PC-3 (cell line): ENCODE results near the gene CLMN.

Source experiments
- EZH2phosphoT487 ChIP-seq: fragments of 300-600 bp; sonication (generic); IDR thresholded peaks from 2 replicates; pipeline ENCODE4 v1.6.1; 2018; ENCODE audit warnings: mild to moderate bottlenecking, antibody characterized with exemption, low read length, borderline replicate concordance
- TF ChIP-seq, protein P1 (sequence below): fragments of 300-600 bp; sonication (generic); conservative IDR thresholded peaks from 2 replicates; pipeline ENCODE4 v1.5.1; 2017; ENCODE audit warnings: antibody characterized with exemption, low read depth, mild to moderate bottlenecking, low read length

DNA sequence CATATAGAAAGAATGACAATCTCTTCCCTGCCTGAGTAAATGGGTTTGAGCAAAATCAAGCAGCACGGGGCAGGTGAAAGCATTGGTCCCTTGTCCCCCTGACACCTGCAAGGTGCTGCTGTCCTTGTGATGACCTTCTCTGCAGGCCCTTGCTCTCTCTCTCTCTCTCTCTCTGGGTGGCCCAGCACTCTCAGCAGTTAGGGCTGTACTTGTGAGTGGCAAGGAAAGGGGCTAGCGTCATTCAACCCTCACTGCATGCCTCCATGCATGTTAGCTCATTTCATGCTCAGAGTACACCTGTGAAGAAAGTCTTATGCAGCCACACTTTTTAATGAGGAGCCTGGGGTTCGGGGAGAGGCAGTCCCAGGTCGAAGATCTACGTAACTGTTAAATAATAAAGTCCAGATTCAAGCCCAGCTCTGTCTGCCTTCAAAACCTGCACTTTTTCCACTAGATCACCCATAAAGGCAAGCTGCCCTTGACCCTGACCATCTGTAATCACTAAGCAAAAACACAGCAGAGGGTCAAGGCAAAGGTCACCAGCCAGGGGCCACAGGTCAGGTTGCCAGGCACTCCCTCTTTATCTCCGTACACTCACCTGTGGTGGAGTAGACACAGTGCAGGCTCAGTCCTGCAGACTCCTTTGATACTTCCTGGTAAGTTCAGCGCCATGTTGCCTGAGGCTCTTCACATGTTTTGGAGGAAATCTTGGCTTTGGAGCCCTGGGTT, 44.9 kb upstream of the CLMN start:
- no peak for TF ChIP-seq EZH2phosphoT487
- TF ChIP-seq, protein P1, sequence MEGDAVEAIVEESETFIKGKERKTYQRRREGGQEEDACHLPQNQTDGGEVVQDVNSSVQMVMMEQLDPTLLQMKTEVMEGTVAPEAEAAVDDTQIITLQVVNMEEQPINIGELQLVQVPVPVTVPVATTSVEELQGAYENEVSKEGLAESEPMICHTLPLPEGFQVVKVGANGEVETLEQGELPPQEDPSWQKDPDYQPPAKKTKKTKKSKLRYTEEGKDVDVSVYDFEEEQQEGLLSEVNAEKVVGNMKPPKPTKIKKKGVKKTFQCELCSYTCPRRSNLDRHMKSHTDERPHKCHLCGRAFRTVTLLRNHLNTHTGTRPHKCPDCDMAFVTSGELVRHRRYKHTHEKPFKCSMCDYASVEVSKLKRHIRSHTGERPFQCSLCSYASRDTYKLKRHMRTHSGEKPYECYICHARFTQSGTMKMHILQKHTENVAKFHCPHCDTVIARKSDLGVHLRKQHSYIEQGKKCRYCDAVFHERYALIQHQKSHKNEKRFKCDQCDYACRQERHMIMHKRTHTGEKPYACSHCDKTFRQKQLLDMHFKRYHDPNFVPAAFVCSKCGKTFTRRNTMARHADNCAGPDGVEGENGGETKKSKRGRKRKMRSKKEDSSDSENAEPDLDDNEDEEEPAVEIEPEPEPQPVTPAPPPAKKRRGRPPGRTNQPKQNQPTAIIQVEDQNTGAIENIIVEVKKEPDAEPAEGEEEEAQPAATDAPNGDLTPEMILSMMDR, result no peak
